Fibroblast of peridontal ligament (primary cell): ENCODE data around the gene PCDHB8.
"Not testable (repeated sequence)": the region's sequence is repeated elsewhere in the genome, so short reads cannot be mapped to it uniquely, and the experiment has no call there.

ENCODE experiments used
- DNase-seq: peaks from one replicate; pipeline ENCODE4 v3.0.0-alpha.2; 2010; ENCODE audit errors: extremely low read depth

The PCDHB8 gene

DNA sequence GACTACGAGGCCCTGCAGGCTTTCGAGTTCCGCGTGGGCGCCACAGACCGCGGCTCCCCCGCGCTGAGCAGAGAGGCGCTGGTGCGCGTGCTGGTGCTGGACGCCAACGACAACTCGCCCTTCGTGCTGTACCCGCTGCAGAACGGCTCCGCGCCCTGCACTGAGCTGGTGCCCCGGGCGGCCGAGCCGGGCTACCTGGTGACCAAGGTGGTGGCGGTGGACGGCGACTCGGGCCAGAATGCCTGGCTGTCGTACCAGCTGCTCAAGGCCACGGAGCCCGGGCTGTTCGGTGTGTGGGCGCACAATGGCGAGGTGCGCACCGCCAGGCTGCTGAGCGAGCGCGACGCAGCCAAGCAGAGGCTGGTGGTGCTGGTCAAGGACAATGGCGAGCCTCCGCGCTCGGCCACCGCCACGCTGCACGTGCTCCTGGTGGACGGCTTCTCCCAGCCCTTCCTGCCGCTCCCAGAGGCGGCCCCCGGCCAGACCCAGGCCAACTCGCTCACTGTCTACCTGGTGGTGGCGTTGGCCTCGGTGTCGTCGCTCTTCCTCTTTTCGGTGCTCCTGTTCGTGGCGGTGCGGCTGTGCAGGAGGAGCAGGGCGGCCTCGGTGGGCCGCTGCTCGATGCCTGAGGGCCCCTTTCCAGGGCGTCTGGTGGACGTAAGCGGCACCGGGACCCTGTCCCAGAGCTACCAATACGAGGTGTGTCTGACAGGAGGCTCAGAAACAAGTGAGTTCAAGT lies 6.7 kb downstream of the PCDHB8 start:
- not testable (repeated sequence) for DNase-seq

DNA sequence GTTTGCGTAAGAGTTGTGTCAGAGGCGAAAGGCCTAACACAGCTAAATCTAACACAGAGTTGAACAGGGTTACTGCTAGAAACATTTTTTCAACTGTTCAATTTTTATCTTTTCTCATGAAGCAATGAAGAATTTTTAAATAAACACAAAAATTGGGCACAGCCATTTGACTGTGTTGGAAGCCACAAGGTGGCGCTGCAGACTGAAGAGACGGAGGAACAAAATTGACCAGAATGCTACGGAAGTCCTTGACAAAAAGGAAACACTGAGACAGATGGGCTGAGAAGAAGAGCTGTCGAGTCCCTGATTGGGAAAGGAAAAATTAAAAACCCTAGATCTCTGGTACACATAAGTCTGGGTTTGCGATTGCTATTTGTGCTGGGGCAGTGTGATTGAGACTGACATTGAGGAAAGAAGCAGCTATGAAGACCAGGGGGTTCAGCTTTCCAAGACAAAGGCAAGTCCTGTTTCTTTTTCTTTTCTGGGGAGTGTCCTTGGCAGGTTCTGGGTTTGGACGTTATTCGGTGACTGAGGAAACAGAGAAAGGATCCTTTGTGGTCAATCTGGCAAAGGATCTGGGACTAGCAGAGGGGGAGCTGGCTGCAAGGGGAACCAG lies 9.4 kb downstream of the PCDHB8 start, which contains the start of gene PCDHB9:
Gene PCDHB9 (plus strand): TSS at position 265 of the 616 bp plus-strand sequence. CDS start 158 bp downstream, at position 423.
- peak; percentile 6 for DNase-seq

DNA sequence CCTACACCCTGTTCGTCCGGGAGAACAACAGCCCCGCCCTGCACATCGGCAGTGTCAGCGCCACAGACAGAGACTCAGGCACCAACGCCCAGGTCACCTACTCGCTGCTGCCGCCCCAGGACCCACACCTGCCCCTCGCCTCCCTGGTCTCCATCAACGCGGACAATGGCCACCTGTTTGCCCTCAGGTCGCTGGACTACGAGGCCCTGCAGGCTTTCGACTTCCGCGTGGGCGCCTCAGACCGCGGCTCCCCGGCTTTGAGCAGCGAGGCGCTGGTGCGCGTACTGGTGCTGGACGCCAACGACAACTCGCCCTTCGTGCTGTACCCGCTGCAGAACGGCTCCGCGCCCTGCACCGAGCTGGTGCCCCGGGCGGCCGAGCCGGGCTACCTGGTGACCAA lies 11.1 kb downstream of the PCDHB8 start:
- DNase-seq, result not testable (repeated sequence)

DNA sequence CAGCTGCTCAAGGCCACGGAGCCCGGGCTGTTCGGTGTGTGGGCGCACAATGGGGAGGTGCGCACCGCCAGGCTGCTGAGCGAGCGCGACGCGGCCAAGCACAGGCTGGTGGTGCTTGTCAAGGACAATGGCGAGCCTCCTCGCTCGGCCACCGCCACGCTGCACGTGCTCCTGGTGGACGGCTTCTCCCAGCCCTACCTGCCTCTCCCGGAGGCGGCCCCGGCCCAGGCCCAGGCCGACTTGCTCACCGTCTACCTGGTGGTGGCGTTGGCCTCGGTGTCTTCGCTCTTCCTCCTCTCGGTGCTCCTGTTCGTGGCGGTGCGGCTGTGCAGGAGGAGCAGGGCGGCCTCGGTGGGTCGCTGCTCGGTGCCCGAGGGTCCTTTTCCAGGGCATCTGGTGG lies 11.5 kb downstream of the PCDHB8 start:
- not testable (repeated sequence) for DNase-seq

DNA sequence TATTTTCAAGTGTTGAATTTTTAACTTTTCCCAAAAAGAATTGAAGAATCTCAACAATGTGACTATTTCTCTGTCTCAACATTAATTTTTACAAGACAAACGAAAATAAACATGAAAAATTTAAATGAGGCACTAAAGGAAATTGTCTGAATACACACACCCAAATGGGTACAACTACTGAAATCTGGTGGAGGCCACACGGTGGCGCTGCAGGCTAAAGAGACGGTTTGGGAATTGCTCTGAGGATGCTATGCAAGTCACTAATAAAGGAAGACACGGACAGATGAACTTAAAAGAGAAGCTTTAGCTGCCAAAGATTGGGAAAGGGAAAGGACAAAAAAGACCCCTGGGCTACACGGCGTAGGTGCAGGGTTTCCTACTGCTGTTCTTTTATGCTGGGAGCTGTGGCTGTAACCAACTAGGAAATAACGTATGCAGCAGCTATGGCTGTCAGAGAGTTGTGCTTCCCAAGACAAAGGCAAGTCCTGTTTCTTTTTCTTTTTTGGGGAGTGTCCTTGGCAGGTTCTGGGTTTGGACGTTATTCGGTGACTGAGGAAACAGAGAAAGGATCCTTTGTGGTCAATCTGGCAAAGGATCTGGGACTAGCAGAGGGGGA lies 14.6 kb downstream of the PCDHB8 start, which contains the start of gene PCDHB10:
Gene PCDHB10 (plus strand): TSS at position 244 of the 616 bp plus-strand sequence. CDS start 200 bp downstream, at position 444.
- DNase-seq, result peak; percentile 6

DNA sequence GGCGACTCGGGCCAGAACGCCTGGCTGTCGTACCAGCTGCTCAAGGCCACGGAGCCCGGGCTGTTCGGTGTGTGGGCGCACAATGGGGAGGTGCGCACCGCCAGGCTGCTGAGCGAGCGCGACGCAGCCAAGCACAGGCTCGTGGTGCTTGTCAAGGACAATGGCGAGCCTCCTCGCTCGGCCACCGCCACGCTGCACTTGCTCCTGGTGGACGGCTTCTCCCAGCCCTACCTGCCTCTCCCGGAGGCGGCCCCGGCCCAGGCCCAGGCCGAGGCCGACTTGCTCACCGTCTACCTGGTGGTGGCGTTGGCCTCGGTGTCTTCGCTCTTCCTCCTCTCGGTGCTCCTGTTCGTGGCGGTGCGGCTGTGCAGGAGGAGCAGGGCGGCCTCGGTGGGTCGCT lies 16.7 kb downstream of the PCDHB8 start:
- DNase-seq, result not testable (repeated sequence)

DNA sequence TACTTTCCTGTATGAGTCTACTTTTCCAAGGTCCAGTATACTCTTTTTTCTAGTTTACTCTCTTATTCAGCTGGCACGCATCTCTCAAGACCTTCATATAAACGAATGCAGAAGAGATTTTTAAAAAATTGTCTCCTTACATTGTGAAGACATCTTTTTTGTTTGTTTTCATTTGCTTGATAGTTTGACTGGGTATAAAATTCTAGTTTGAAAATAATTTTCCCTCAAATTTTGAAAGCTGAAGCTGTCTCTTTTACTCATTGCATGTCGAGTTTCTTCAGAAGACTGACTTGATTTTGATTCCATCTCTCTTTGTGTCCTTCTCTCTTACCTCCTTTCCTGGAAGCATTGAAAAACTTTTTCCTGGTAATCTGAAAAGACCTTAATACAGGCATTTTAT lies 18.8 kb downstream of the PCDHB8 start:
- no peak for DNase-seq

DNA sequence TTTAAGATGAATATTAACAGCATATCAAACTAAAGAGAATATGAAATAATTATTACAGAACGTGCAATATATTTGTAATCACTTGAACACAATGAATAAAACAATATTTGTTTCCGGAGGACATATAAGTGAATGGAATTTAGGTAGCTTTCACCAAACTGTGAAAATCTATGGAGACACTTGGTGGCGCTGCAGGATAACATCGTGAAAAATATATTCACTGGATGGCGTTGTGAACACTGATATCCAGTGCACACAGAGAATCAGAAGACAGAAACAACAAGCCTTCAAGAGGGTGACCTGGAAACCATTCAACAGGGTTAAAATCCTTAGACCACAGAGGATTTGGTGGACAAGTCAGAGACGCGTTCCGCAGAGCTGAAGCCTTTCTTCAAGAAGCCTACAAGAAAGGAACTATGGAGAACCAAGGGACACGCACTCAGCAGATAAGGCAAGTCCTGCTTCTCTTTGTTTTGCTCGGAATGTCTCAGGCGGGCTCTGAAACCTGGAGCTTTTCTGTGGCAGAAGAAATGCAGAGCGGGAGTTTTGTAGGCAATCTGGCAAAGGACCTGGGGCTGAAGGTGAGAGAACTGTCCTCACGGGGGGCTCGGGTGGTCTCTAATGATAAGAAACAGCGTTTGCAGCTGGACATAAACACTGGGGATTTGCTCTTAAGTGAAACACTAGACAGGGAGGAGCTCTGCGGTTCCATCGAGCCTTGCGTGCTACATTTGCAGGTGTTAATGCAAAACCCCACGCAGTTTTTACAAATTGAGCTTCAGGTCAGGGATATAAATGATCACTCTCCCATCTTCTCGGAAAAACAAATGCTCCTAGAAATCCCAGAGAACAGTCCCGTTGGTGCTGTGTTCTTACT lies 22.0 kb downstream of the PCDHB8 start, which contains the start of gene PCDHB11:
Gene PCDHB11 (plus strand): TSS at position 269 of the 877 bp plus-strand sequence. CDS start 148 bp downstream, at position 417.
- DNase-seq, result no peak

DNA sequence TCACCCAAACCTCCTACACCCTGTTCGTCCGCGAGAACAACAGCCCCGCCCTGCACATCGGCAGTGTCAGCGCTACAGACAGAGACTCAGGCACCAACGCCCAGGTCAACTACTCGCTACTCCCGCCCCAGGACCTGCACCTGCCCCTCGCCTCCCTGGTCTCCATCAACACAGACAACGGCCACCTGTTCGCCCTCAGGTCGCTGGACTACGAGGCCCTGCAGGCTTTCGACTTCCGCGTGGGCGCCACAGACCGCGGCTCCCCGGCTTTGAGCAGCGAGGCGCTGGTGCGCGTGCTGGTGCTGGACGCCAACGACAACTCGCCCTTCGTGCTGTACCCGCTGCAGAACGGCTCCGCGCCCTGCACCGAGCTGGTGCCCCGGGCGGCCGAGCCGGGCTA lies 23.5 kb downstream of the PCDHB8 start:
- DNase-seq, result not testable (repeated sequence)

DNA sequence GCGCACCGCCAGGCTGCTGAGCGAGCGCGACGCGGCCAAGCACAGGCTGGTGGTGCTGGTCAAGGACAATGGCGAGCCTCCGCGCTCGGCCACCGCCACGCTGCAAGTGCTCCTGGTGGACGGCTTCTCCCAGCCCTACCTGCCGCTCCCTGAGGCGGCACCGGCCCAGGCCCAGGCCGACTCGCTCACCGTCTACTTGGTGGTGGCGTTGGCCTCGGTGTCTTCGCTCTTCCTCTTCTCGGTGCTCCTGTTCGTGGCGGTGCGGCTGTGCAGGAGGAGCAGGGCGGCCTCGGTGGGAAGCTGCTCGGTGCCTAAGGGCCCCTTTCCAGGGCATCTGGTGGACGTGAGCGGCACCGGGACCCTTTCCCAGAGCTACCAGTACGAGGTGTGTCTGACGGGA lies 24.1 kb downstream of the PCDHB8 start:
- DNase-seq, result not testable (repeated sequence)

DNA sequence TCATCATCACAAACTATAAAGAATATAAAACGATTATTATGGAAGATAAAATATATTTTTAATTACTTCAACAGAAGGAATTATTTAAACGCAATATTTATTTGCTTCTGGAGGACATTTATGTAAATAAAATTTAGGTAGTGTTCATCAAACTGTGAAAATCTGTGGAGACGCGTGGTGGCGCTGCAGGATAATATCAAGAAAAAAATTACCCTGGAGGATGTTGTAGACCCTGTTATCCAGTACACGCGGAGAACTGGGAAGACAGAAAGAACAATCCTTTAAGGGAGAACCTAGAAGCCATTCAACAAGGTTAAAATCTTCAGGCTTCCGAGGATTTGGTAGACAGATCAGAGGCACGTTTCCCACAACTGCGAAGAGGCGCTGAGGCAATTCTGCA lies 30.9 kb downstream of the PCDHB8 start, which contains the start of gene PCDHB12:
Gene PCDHB12 (plus strand): TSS at position 242 of the 400 bp plus-strand sequence. CDS start 189 bp downstream, outside the sequence.
- no peak for DNase-seq

DNA sequence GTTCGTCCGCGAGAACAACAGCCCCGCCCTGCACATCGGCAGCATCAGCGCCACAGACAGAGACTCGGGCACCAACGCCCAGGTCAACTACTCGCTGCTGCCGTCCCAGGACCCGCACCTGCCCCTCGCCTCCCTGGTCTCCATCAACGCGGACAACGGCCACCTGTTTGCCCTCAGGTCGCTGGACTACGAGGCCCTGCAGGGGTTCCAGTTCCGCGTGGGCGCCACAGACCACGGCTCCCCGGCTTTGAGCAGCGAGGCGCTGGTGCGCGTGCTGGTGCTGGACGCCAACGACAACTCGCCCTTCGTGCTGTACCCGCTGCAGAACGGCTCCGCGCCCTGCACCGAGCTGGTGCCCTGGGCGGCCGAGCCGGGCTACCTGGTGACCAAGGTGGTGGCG lies 32.7 kb downstream of the PCDHB8 start:
- DNase-seq, result not testable (repeated sequence)

DNA sequence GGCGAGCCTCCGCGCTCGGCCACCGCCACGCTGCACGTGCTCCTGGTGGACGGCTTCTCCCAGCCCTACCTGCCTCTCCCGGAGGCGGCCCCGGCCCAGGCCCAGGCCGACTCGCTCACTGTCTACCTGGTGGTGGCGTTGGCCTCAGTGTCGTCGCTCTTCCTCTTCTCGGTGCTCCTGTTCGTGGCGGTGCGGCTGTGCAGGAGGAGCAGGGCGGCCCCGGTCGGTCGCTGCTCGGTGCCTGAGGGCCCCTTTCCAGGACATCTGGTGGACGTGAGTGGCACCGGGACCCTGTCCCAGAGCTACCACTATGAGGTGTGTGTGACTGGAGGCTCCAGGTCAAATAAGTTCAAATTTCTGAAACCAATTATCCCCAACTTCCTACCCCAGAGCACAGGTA lies 33.3 kb downstream of the PCDHB8 start:
- not testable (repeated sequence) for DNase-seq

DNA sequence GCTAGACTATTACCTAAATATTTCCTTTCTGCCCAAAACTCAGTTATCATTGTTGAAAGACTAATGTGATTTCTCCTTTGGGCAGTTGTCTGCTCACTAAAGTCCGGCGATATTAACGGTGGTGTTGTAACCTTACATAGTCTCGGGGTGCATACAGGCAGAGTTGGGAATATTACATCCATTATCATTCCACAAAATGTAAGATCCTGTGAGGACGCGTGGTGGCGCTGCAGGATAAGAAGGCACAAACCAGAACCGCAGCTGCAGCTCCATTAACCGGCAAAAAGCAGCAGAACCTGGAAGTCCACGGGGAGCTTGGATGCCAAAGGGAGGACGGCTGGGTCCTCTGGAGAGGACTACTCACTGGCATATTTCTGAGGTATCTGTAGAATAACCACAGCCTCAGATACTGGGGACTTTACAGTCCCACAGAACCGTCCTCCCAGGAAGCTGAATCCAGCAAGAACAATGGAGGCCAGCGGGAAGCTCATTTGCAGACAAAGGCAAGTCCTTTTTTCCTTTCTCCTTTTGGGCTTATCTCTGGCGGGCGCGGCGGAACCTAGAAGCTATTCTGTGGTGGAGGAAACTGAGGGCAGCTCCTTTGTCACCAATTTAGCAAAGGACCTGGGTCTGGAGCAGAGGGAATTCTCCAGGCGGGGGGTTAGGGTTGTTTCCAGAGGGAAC lies 36.2 kb downstream of the PCDHB8 start, which contains the start of gene PCDHB13:
Gene PCDHB13 (plus strand): TSS at position 264 of the 684 bp plus-strand sequence. CDS start 205 bp downstream, at position 469.
- not testable (repeated sequence) for DNase-seq

DNA sequence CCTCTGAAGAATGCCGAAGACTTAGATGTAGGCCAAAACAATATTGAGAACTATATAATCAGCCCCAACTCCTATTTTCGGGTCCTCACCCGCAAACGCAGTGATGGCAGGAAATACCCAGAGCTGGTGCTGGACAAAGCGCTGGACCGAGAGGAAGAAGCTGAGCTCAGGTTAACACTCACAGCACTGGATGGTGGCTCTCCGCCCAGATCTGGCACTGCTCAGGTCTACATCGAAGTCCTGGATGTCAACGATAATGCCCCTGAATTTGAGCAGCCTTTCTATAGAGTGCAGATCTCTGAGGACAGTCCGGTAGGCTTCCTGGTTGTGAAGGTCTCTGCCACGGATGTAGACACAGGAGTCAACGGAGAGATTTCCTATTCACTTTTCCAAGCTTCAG lies 37.0 kb downstream of the PCDHB8 start:
- not testable (repeated sequence) for DNase-seq

DNA sequence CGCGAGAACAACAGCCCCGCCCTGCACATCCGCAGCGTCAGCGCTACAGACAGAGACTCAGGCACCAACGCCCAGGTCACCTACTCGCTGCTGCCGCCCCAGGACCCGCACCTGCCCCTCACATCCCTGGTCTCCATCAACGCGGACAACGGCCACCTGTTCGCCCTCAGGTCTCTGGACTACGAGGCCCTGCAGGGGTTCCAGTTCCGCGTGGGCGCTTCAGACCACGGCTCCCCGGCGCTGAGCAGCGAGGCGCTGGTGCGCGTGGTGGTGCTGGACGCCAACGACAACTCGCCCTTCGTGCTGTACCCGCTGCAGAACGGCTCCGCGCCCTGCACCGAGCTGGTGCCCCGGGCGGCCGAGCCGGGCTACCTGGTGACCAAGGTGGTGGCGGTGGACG lies 37.9 kb downstream of the PCDHB8 start:
- not testable (repeated sequence) for DNase-seq

DNA sequence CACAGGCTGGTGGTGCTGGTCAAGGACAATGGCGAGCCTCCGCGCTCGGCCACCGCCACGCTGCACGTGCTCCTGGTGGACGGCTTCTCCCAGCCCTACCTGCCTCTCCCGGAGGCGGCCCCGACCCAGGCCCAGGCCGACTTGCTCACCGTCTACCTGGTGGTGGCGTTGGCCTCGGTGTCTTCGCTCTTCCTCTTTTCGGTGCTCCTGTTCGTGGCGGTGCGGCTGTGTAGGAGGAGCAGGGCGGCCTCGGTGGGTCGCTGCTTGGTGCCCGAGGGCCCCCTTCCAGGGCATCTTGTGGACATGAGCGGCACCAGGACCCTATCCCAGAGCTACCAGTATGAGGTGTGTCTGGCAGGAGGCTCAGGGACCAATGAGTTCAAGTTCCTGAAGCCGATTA lies 38.4 kb downstream of the PCDHB8 start:
- not testable (repeated sequence) for DNase-seq

DNA sequence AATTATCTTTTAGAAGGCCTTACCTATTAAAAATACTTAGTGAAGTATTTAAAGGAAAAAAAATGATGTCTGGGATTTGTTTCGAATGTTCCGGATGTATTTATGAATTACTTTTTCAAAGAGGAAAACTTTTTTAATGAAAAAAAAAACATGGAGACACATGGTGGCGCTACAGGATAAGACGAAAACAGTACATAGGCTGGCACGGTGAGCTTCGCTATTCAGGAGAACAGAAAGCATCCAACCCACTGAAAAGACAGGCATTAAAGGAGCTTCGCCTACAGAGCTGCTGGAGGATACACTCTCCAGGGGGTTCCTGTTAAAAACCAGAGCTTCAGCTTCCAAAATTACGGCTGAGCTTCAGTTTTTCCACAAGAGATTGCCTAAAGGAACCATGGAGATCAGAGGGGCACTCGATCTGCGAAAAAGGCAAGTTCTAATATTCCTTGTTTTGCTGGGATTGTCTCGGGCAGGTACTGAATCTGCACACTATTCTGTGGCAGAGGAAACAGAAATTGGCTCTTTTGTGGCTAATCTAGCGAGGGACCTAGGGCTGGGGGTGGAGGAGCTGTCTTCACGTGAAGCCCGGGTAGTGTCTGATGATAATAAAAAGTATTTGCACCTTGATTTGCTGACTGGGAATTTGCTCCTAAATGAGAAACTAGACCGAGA lies 45.7 kb downstream of the PCDHB8 start, which contains the start of gene PCDHB14:
Gene PCDHB14 (plus strand): TSS at position 232 of the 672 bp plus-strand sequence. CDS start 163 bp downstream, at position 395.
- DNase-seq, result peak; percentile 45

DNA sequence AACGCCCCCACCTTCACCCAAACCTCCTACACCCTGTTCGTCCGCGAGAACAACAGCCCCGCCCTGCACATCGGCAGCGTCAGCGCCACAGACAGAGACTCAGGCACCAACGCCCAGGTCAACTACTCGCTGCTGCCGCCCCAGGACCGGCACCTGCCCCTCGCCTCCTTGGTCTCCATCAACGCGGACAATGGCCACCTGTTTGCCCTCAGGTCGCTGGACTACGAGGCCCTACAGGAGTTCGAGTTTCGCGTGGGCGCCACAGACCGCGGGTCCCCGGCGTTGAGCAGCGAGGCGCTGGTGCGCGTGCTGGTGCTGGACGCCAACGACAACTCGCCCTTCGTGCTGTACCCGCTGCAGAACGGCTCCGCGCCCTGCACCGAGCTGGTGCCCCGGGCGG lies 47.3 kb downstream of the PCDHB8 start:
- DNase-seq, result not testable (repeated sequence)

DNA sequence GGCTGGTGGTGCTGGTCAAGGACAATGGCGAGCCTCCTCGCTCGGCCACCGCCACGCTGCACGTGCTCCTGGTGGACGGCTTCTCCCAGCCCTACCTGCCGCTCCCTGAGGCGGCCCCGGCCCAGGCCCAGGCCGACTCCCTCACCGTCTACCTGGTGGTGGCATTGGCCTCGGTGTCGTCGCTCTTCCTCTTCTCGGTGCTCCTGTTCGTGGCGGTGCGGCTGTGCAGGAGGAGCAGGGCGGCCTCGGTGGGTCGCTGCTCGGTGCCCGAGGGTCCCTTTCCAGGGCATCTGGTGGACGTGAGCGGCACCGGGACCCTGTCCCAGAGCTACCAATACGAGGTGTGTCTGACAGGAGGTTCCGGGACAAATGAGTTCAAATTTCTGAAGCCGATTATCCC lies 47.8 kb downstream of the PCDHB8 start:
- DNase-seq, result not testable (repeated sequence)
